CD8-positive, alpha-beta memory T cell (primary cell): Measurements from ENCODE around the gene DES. TPM values are rescaled to one million over a fixed set of nuclear protein-coding genes. Genes with fewer than 3 reads are reported as not detected.
A peak's percentile ranks its signal among the peaks of the same experiment; 100 is the strongest.

Experiments used
- CTCF ChIA-PET: fragments of 350-600 bp; sonication (Branson Sonifier 250); formaldehyde crosslinking; loops from one replicate; lab custom pipeline; 2021; ENCODE audit warnings: antibody characterized with exemption; lab: Charles Lee
- POLR2A ChIA-PET: fragments of 350-600 bp; sonication (Branson Sonifier 250); formaldehyde crosslinking; loops from one replicate; lab custom pipeline; 2021; ENCODE audit warnings: antibody characterized with exemption; lab: Charles Lee
- DNase-seq, 5 donors: peaks; one replicate each; pipeline versions ENCODE4 v3.0.0 to v3.0.0-alpha.2; 2020 to 2022; ENCODE audit warnings: mixed read lengths in 1 of 5
- H3K27ac ChIP-seq: one replicate; pipeline ENCODE4 v1.7.0; 2013; ENCODE audit warnings: low read depth, mild to moderate bottlenecking, low read length, moderate library complexity
- H3K27me3 ChIP-seq: 2 replicates; pipeline ENCODE4 v1.7.0; 2013; ENCODE audit warnings: low read length, mild to moderate bottlenecking; ENCODE audit not compliant: insufficient read depth, poor library complexity, severe bottlenecking
- H3K36me3 ChIP-seq: 2 replicates; pipeline ENCODE4 v1.7.0; 2013; ENCODE audit warnings: mild to moderate bottlenecking, low read length, moderate library complexity; ENCODE audit not compliant: insufficient read depth
- H3K4me1 ChIP-seq: 2 replicates; pipeline ENCODE4 v1.7.0; 2013; ENCODE audit warnings: mild to moderate bottlenecking, low read length, moderate library complexity; ENCODE audit not compliant: insufficient read depth
- H3K4me3 ChIP-seq: 2 replicates; pipeline ENCODE4 v1.7.0; 2013; ENCODE audit warnings: mild to moderate bottlenecking, low read length
- H3K9me3 ChIP-seq: 2 replicates; pipeline ENCODE4 v1.7.0; 2013; ENCODE audit warnings: mild to moderate bottlenecking, low read length
- H3K27ac Mint-ChIP-seq, 8 donors: one replicate each; pipeline ENCODE4 v1.8.0; 2020 to 2021; ENCODE audit warnings: mixed read lengths in 8 of 8, mild to moderate bottlenecking in 6 of 8, inconsistent platforms in 3 of 8, moderate library complexity in 3 of 8
- H3K27me3 Mint-ChIP-seq, 2 donors: one replicate each; pipeline ENCODE4 v1.8.0; 2020 to 2021; ENCODE audit warnings: mixed read lengths in 2 of 2, mild to moderate bottlenecking in 1 of 2, moderate library complexity in 1 of 2
- H3K36me3 Mint-ChIP-seq, 3 donors: one replicate each; pipeline ENCODE4 v1.8.0; 2020 to 2021; ENCODE audit warnings: mixed read lengths in 3 of 3, inconsistent platforms in 1 of 3, mild to moderate bottlenecking in 1 of 3
- H3K4me1 Mint-ChIP-seq, 3 donors: one replicate each; pipeline ENCODE4 v1.8.0; 2020 to 2021; ENCODE audit warnings: mixed read lengths in 3 of 3, inconsistent platforms in 1 of 3, mild to moderate bottlenecking in 1 of 3
- H3K4me3 Mint-ChIP-seq, 7 donors: one replicate each; pipeline ENCODE4 v1.8.0; 2020 to 2021; ENCODE audit warnings: mixed read lengths in 7 of 7, mild to moderate bottlenecking in 6 of 7, moderate library complexity in 4 of 7, inconsistent platforms in 2 of 7
- H3K9me3 Mint-ChIP-seq, 5 donors: one replicate each; pipeline ENCODE4 v1.8.0; 2020 to 2022; ENCODE audit warnings: mixed read lengths in 5 of 5, mild to moderate bottlenecking in 3 of 5, moderate library complexity in 2 of 5, inconsistent platforms in 1 of 5
- polyA plus RNA-seq: library from polyadenylated mRNA; unstranded; fragments of 300-500 nt; fragmentation: Illumina TruSeq; gene quantifications from one replicate; pipeline ENCODE4 v1.2.3, GENCODE V29; 2021
- total RNA-seq, 2 experiments: library from RNA; stranded (reverse); gene quantifications; one replicate each; pipeline ENCODE4 v1.2.3, GENCODE V29; 2021

DES gene
- total and polyA plus RNA-seq, 3 experiments from 2014 or later, result not detected

- Mint-ChIP-seq H3K27ac (no peak overlapping the region), H3K4me3 (no peak overlapping the region), H3K36me3 (no peaks in the 10 kb centered on the region), H3K27me3 (peaks cover 22 to 48% of the 10 kb centered on the region in 2 donors), H3K9me3 (no peaks in the 10 kb centered on the region), H3K4me1 (peaks cover 12 to 18% (median 15%) of the 10 kb centered on the region in 3 donors)
- Histone ChIP-seq H3K27me3 (peaks cover 13% of the 10 kb centered on the region), H3K9me3 (no peaks in the 10 kb centered on the region), H3K36me3 (no peaks in the 10 kb centered on the region), H3K27ac (no peak overlapping the region), H3K4me1 (no peaks in the 10 kb centered on the region), H3K4me3 (no peak overlapping the region)
- DNase-seq, result no peak
- CTCF ChIA-PET, result interaction anchor here (0.8 to 1.8 kb wide), 4 partner anchors 36 to 92 kb away, joined by 3 to 7 read pairs (median 4); no protein-coding TSS in a partner anchor
- POLR2A ChIA-PET, result no interaction called here
These were observed 20.3 kb downstream of the DES start for GRCh38 chr2:219438453-219438852.

GRCh38 chr2:219439506-219439905 is 21.3 kb downstream of the DES start:
- Mint-ChIP-seq H3K27me3 (peaks cover 23 to 40% of the 10 kb centered on the region in 2 donors), H3K27ac (no peak overlapping the region), H3K4me1 (peaks cover 12 to 18% (median 15%) of the 10 kb centered on the region in 3 donors), H3K4me3 (peak overlapping the region in 1 of 7 donors; percentile 25), H3K36me3 (no peaks in the 10 kb centered on the region), H3K9me3 (no peaks in the 10 kb centered on the region)
- ChIA-PET CTCF (interaction anchor here (1.3 to 1.8 kb wide), 3 partner anchors 51 to 90 kb away, joined by 4 to 7 read pairs (median 5); no protein-coding TSS in a partner anchor), POLR2A (no interaction called here)
- peaks cover 13% of the 10 kb centered on the region for H3K27me3 ChIP-seq
- no peaks in the 10 kb centered on the region for H3K36me3 ChIP-seq
- no peak overlapping the region for H3K27ac ChIP-seq
- H3K9me3 ChIP-seq, result no peaks in the 10 kb centered on the region
- no peak overlapping the region for H3K4me3 ChIP-seq
- no peak for DNase-seq
- H3K4me1 ChIP-seq, result no peaks in the 10 kb centered on the region

- DNase-seq, result no peak
- Mint-ChIP-seq H3K4me3 (peak overlapping the region; percentile 60 to 91 (median 78)), H3K4me1 (peaks cover 12 to 18% (median 15%) of the 10 kb centered on the region in 3 donors), H3K27ac (peak overlapping the region in 3 of 8 donors; percentile 1 to 25 (median 2)), H3K9me3 (no peaks in the 10 kb centered on the region), H3K27me3 (peaks cover 22 to 36% of the 10 kb centered on the region in 2 donors), H3K36me3 (no peaks in the 10 kb centered on the region)
- POLR2A ChIA-PET, result interaction anchor here (0.6 to 0.7 kb wide), 2 partner anchors 123 to 921 kb away, joined by 3 to 5 read pairs; no protein-coding TSS in a partner anchor
- H3K36me3 ChIP-seq, result no peaks in the 10 kb centered on the region
- peaks cover 11% of the 10 kb centered on the region for H3K27me3 ChIP-seq
- no peak overlapping the region for H3K4me3 ChIP-seq
- H3K4me1 ChIP-seq, result no peaks in the 10 kb centered on the region
- no peak overlapping the region for H3K27ac ChIP-seq
- no peaks in the 10 kb centered on the region for H3K9me3 ChIP-seq
- CTCF ChIA-PET, result interaction anchor here (1.3 kb wide), 1 partner anchor 38 kb away, joined by 3 read pairs; no protein-coding TSS in a partner anchor
These were observed 22.4 kb downstream of the DES start for GRCh38 chr2:219440388-219441256.

- Histone ChIP-seq H3K4me1 (no peaks in the 10 kb centered on the region), H3K36me3 (no peaks in the 10 kb centered on the region), H3K9me3 (no peaks in the 10 kb centered on the region), H3K4me3 (peak overlapping the region; percentile 55), H3K27ac (no peak overlapping the region), H3K27me3 (peaks cover 4% of the 10 kb centered on the region)
- Mint-ChIP-seq H3K27ac (peak overlapping the region in 1 of 8 donors; percentile 1), H3K4me1 (peaks cover 12 to 18% (median 15%) of the 10 kb centered on the region in 3 donors), H3K9me3 (no peaks in the 10 kb centered on the region), H3K27me3 (peaks cover 16 to 28% of the 10 kb centered on the region in 2 donors), H3K36me3 (no peaks in the 10 kb centered on the region), H3K4me3 (peak overlapping the region; percentile 60 to 91 (median 78))
- POLR2A ChIA-PET, result interaction anchor here (0.7 kb wide), 1 partner anchor 922 kb away, joined by 5 read pairs; no protein-coding TSS in a partner anchor
- peak; percentile 27 to 70 (median 39) for DNase-seq
- CTCF ChIA-PET, result interaction anchor here (1.3 to 1.6 kb wide), 2 partner anchors 39 to 88 kb away, joined by 3 to 6 read pairs; no protein-coding TSS in a partner anchor
These were observed 23.5 kb downstream of the DES start for GRCh38 chr2:219441451-219442255.

- Histone ChIP-seq H3K27ac (no peak overlapping the region), H3K4me1 (no peaks in the 10 kb centered on the region), H3K4me3 (no peak overlapping the region), H3K27me3 (peaks cover 4% of the 10 kb centered on the region), H3K36me3 (no peaks in the 10 kb centered on the region), H3K9me3 (no peaks in the 10 kb centered on the region)
- CTCF ChIA-PET, result interaction anchor here (1.6 kb wide), 1 partner anchor 87 kb away, joined by 6 read pairs; no protein-coding TSS in a partner anchor
- H3K9me3 Mint-ChIP-seq, result no peaks in the 10 kb centered on the region
- no peak for DNase-seq
- POLR2A ChIA-PET, result no interaction called here
- peak overlapping the region in 3 of 8 donors; percentile 35 to 77 (median 66) for H3K27ac Mint-ChIP-seq
- no peaks in the 10 kb centered on the region for H3K36me3 Mint-ChIP-seq
- H3K27me3 Mint-ChIP-seq, result peaks cover 22 to 28% of the 10 kb centered on the region in 2 donors
- H3K4me1 Mint-ChIP-seq, result peaks cover 12 to 18% (median 15%) of the 10 kb centered on the region in 3 donors
- peak overlapping the region; percentile 75 to 82 (median 77) for H3K4me3 Mint-ChIP-seq
These were observed 24.3 kb downstream of the DES start for GRCh38 chr2:219442256-219443015.

- Histone ChIP-seq H3K9me3 (no peaks in the 10 kb centered on the region), H3K27ac (no peak overlapping the region), H3K36me3 (no peaks in the 10 kb centered on the region), H3K27me3 (peaks cover 4% of the 10 kb centered on the region), H3K4me3 (no peak overlapping the region), H3K4me1 (no peaks in the 10 kb centered on the region)
- H3K9me3 Mint-ChIP-seq, result no peaks in the 10 kb centered on the region
- DNase-seq, result no peak
- ChIA-PET CTCF (interaction anchor here (1.6 kb wide), 1 partner anchor 87 kb away, joined by 6 read pairs; no protein-coding TSS in a partner anchor), POLR2A (no interaction called here)
- H3K4me3 Mint-ChIP-seq, result peak overlapping the region; percentile 75 to 82 (median 77)
- H3K36me3 Mint-ChIP-seq, result no peaks in the 10 kb centered on the region
- H3K27me3 Mint-ChIP-seq, result peaks cover 22 to 28% of the 10 kb centered on the region in 2 donors
- peaks cover 12 to 18% (median 15%) of the 10 kb centered on the region in 3 donors for H3K4me1 Mint-ChIP-seq
- peak overlapping the region in 3 of 8 donors; percentile 35 to 66 (median 36) for H3K27ac Mint-ChIP-seq
These were observed 25.0 kb downstream of the DES start for GRCh38 chr2:219443016-219443696.

GRCh38 chr2:219443697-219444023 is 25.5 kb downstream of the DES start:
- Histone ChIP-seq H3K36me3 (no peaks in the 10 kb centered on the region), H3K4me3 (no peak overlapping the region), H3K27me3 (peaks cover 4% of the 10 kb centered on the region), H3K9me3 (no peaks in the 10 kb centered on the region), H3K27ac (no peak overlapping the region), H3K4me1 (no peaks in the 10 kb centered on the region)
- CTCF ChIA-PET, result no interaction called here
- H3K9me3 Mint-ChIP-seq, result no peaks in the 10 kb centered on the region
- POLR2A ChIA-PET, result no interaction called here
- H3K4me1 Mint-ChIP-seq, result peaks cover 12 to 18% (median 15%) of the 10 kb centered on the region in 3 donors
- DNase-seq, result peak in 1 of 5 donors; percentile 20
- no peaks in the 10 kb centered on the region for H3K36me3 Mint-ChIP-seq
- peaks cover 22 to 28% of the 10 kb centered on the region in 2 donors for H3K27me3 Mint-ChIP-seq
- no peak overlapping the region for H3K27ac Mint-ChIP-seq
- H3K4me3 Mint-ChIP-seq, result peak overlapping the region in 2 of 7 donors; percentile 29 to 77
